Measurements from ENCODE around the gene SLC25A45.

Gene SLC25A45

GRCh38 chr11:65402790-65403189 lies 20.3 kb upstream of the SLC25A45 start:
- no peak for DNase-seq

- no peak for DNase-seq
Measured at GRCh38 chr11:65401803-65402248, 19.4 kb upstream of the SLC25A45 start.

GRCh38 chr11:65401073-65401802 lies 18.8 kb upstream of the SLC25A45 start:
- DNase-seq = no peak

GRCh38 chr11:65400307-65401072 lies 18.0 kb upstream of the SLC25A45 start:
- no peak for DNase-seq

GRCh38 chr11:65399845-65400244 lies 17.4 kb upstream of the SLC25A45 start:
- no peak for DNase-seq

- DNase-seq = no peak
Measured at GRCh38 chr11:65399249-65399648, 16.8 kb upstream of the SLC25A45 start.

GRCh38 chr11:65398362-65398910 lies 16.0 kb upstream of the SLC25A45 start:
- no peak for DNase-seq

GRCh38 chr11:65396769-65397745 lies 14.6 kb upstream of the SLC25A45 start:
- no peak for DNase-seq

GRCh38 chr11:65395961-65396530 lies 13.6 kb upstream of the SLC25A45 start:
- no peak for DNase-seq

GRCh38 chr11:65394125-65394536 lies 11.7 kb upstream of the SLC25A45 start:
- DNase-seq = no peak

- no peak for DNase-seq
Measured at GRCh38 chr11:65393513-65394079, 11.2 kb upstream of the SLC25A45 start.

- no peak for DNase-seq
Measured at GRCh38 chr11:65392899-65393298, 10.5 kb upstream of the SLC25A45 start.

GRCh38 chr11:65392186-65392829 lies 9.9 kb upstream of the SLC25A45 start:
- DNase-seq = no peak

GRCh38 chr11:65390996-65391395 lies 8.6 kb upstream of the SLC25A45 start:
- DNase-seq = no peak

GRCh38 chr11:65390099-65390941 lies 7.9 kb upstream of the SLC25A45 start:
- DNase-seq = no peak

GRCh38 chr11:65389294-65389980 lies 7.0 kb upstream of the SLC25A45 start:
- no peak for DNase-seq

- DNase-seq = no peak
Measured at GRCh38 chr11:65388731-65389130, 6.3 kb upstream of the SLC25A45 start.

GRCh38 chr11:65386307-65387140 lies 4.1 kb upstream of the SLC25A45 start, which contains the start of gene FRMD8:
FRMD8 (plus strand) TSS chr11:65386637; CDS start chr11:65387037, 400 bp downstream.
- peak; percentile 57 for DNase-seq

Measured in amniotic stem cell (primary cell).